Measurements from ENCODE around the gene C11orf24. TPM values are rescaled to one million over a fixed set of nuclear protein-coding genes. Genes with fewer than 3 reads are reported as not detected.

The C11orf24 gene
- total and polyA plus RNA-seq, 2 donors (not counting 1 experiment from before 2014, with no cell fraction given): 88.6 to 94.2 TPM

- H3K4me2 ChIP-seq (replicated peaks; ENCODE audit: low read depth, low read length, poor library complexity, severe bottlenecking): no peak overlapping the region
- no peak overlapping the region for H3K4me3 Mint-ChIP-seq
- no peaks in the 10 kb centered on the region for H3K4me1 Mint-ChIP-seq
- POLR2A ChIA-PET: no interaction called here
- H3K4me1 ChIP-seq (ENCODE audit: control insufficient read depth in 2 of 2, insufficient read depth in 2 of 2, low read length in 2 of 2): no peaks in the 10 kb centered on the region
- peaks cover 17% of the 10 kb centered on the region for H3K9me3 Mint-ChIP-seq (ENCODE audit: insufficient read depth)
- peaks cover 15% of the 10 kb centered on the region for H3K27me3 Mint-ChIP-seq
- no peak overlapping the region for H3K27ac ChIP-seq (ENCODE audit: low read length in 2 of 2)
- ATAC-seq (ENCODE audit: low read depth): no peak
- TF ChIP-seq, protein P1, sequence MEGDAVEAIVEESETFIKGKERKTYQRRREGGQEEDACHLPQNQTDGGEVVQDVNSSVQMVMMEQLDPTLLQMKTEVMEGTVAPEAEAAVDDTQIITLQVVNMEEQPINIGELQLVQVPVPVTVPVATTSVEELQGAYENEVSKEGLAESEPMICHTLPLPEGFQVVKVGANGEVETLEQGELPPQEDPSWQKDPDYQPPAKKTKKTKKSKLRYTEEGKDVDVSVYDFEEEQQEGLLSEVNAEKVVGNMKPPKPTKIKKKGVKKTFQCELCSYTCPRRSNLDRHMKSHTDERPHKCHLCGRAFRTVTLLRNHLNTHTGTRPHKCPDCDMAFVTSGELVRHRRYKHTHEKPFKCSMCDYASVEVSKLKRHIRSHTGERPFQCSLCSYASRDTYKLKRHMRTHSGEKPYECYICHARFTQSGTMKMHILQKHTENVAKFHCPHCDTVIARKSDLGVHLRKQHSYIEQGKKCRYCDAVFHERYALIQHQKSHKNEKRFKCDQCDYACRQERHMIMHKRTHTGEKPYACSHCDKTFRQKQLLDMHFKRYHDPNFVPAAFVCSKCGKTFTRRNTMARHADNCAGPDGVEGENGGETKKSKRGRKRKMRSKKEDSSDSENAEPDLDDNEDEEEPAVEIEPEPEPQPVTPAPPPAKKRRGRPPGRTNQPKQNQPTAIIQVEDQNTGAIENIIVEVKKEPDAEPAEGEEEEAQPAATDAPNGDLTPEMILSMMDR (IDR thresholded peaks at IDR 0.05): no peak
- TF ChIP-seq EZH2 (IDR thresholded peaks at IDR 0.05; ENCODE audit: borderline replicate concordance, insufficient read depth, low read depth, low read length, poor library complexity, severe bottlenecking): no peak
- no peaks in the 10 kb centered on the region for H4K20me1 ChIP-seq (ENCODE audit: control insufficient read depth, insufficient read depth, low read length, poor library complexity, severe bottlenecking)
- H3K27me3 ChIP-seq (replicated peaks in 1 of 4; ENCODE audit: control extremely low read depth in 1 of 4, control insufficient read depth in 3 of 4, insufficient read depth in 4 of 4, low read length in 3 of 4): peaks cover 0 to 7% (median 0%) of the 10 kb centered on the region in 4 experiments
- CTCF ChIA-PET: no interaction called here
- H3K9me3 ChIP-seq (ENCODE audit: control extremely low read depth in 1 of 3, control insufficient read depth in 2 of 3, insufficient read depth in 1 of 3, low read length in 2 of 3): peaks cover 3 to 24% (median 21%) of the 10 kb centered on the region in 3 donors
- no peak overlapping the region for H3K9ac ChIP-seq (ENCODE audit: low read length)
- intact Hi-C loops (cut with micrococcal nuclease): no loop called here
- H2AFZ ChIP-seq (ENCODE audit: insufficient read depth, low read depth, low read length, poor library complexity, severe bottlenecking): no peak overlapping the region
- no peaks in the 10 kb centered on the region for H3K79me2 ChIP-seq (ENCODE audit: control insufficient read depth, insufficient read depth, low read length)
- H3K27ac Mint-ChIP-seq: no peak overlapping the region
- H3K4me3 ChIP-seq (ENCODE audit: control extremely low read depth in 1 of 5, extremely low read depth in 1 of 5, insufficient read depth in 1 of 5, low read depth in 2 of 5, low read length in 4 of 5): no peak overlapping the region
- 97% methylated on average over 6 of the region's 7 CpGs for WGBS (ENCODE audit: insufficient coverage)
- H3K36me3 ChIP-seq (replicated peaks in 1 of 2; ENCODE audit: control extremely low read depth in 1 of 2, control insufficient read depth in 1 of 2, extremely low read depth in 1 of 2, insufficient read depth in 2 of 2, low read length in 1 of 2): no peaks in the 10 kb centered on the region
- DNase-seq: no peak
Observed at GRCh38 chr11:68231621-68232020, 40.2 kb downstream of the C11orf24 start.

DNA sequence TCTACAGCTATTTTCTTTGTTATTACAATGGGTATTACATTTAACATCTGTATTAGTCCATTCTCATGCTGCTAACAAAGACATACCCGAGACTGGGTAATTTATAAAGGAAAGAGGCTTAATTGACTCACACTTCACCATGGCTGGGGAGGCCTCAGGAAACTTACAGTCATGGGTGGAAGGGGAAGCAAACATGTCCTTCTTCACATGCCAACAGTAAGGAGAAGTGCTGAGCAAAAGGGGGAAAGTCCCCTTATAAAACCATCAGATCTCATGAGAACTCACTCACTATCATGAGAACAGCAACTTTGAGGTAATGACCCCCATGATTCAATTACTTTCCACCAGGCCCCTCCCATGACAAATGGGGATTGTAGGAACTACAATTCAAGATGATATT is 42.2 kb downstream of the C11orf24 start:
- Histone ChIP-seq H4K20me1 (ENCODE audit: control insufficient read depth, insufficient read depth, low read length, poor library complexity, severe bottlenecking) (no peaks in the 10 kb centered on the region), H2AFZ (ENCODE audit: insufficient read depth, low read depth, low read length, poor library complexity, severe bottlenecking) (no peak overlapping the region), H3K4me1 (ENCODE audit: control insufficient read depth in 2 of 2, insufficient read depth in 2 of 2, low read length in 2 of 2) (no peaks in the 10 kb centered on the region), H3K4me2 (replicated peaks; ENCODE audit: low read depth, low read length, poor library complexity, severe bottlenecking) (no peak overlapping the region), H3K36me3 (replicated peaks in 1 of 2; ENCODE audit: control extremely low read depth in 1 of 2, control insufficient read depth in 1 of 2, extremely low read depth in 1 of 2, insufficient read depth in 2 of 2, low read length in 1 of 2) (no peaks in the 10 kb centered on the region), H3K9me3 (ENCODE audit: control extremely low read depth in 1 of 3, control insufficient read depth in 2 of 3, insufficient read depth in 1 of 3, low read length in 2 of 3) (peaks cover 3 to 24% (median 21%) of the 10 kb centered on the region in 3 donors), H3K79me2 (ENCODE audit: control insufficient read depth, insufficient read depth, low read length) (no peaks in the 10 kb centered on the region), H3K9ac (ENCODE audit: low read length) (no peak overlapping the region), H3K27me3 (replicated peaks in 1 of 4; ENCODE audit: control extremely low read depth in 1 of 4, control insufficient read depth in 3 of 4, insufficient read depth in 4 of 4, low read length in 3 of 4) (peaks cover 0 to 3% (median 0%) of the 10 kb centered on the region in 4 experiments), H3K4me3 (ENCODE audit: control extremely low read depth in 1 of 5, extremely low read depth in 1 of 5, insufficient read depth in 1 of 5, low read depth in 2 of 5, low read length in 4 of 5) (no peak overlapping the region), H3K27ac (ENCODE audit: low read length in 2 of 2) (no peak overlapping the region)
- DNase-seq: no peak
- H3K27me3 Mint-ChIP-seq: peaks cover 9% of the 10 kb centered on the region
- intact Hi-C loops (cut with micrococcal nuclease): no loop called here
- POLR2A ChIA-PET: no interaction called here
- TF ChIP-seq, protein P1 (IDR thresholded peaks at IDR 0.05): no peak
- no peak for TF ChIP-seq EZH2 (IDR thresholded peaks at IDR 0.05; ENCODE audit: borderline replicate concordance, insufficient read depth, low read depth, low read length, poor library complexity, severe bottlenecking)
- H3K4me1 Mint-ChIP-seq: no peaks in the 10 kb centered on the region
- WGBS (ENCODE audit: insufficient coverage): no CpG with 5 or more reads among the region's 1 CpG
- CTCF ChIA-PET: interaction anchor here (0.6 to 1.3 kb wide), 2 partner anchors 22 to 31 kb away, joined by 3 read pairs; no protein-coding TSS in a partner anchor
- H3K27ac Mint-ChIP-seq: no peak overlapping the region
- peaks cover 17% of the 10 kb centered on the region for H3K9me3 Mint-ChIP-seq (ENCODE audit: insufficient read depth)
- ATAC-seq (ENCODE audit: low read depth): no peak
- no peak overlapping the region for H3K4me3 Mint-ChIP-seq
